Measurements from ENCODE around the gene FAM8A1.
"Not testable (repeated sequence)": the region's sequence is repeated elsewhere in the genome, so short reads cannot be mapped to it uniquely, and the experiment has no call there.

DNA sequence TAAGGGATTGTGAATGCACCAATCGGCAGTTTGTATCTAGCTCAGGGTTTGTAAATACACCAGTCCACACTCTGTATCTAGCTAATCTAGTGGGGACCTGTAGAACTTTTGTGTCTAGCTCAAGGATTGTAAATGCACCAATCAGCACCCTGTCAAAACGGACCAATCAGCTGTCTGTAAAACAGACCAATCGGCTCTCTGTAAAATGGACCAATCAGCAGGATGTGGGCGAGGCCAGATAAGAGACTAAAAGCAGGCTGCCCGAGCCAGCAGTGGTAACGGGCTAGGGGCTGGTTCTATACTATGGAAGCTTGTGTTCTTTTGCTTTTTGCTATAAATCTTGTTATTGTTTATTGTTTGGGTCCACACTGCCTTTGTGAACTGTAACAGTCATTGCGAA, 18.8 kb upstream of the FAM8A1 start:
- not testable (repeated sequence) for TF ChIP-seq ZNF749 (CRISPR knock-in tag; IDR thresholded peaks at IDR 0.05; ENCODE audit: borderline replicate concordance); IKZF1 (IDR thresholded peaks at IDR 0.05)
- TF ChIP-seq, protein P1, sequence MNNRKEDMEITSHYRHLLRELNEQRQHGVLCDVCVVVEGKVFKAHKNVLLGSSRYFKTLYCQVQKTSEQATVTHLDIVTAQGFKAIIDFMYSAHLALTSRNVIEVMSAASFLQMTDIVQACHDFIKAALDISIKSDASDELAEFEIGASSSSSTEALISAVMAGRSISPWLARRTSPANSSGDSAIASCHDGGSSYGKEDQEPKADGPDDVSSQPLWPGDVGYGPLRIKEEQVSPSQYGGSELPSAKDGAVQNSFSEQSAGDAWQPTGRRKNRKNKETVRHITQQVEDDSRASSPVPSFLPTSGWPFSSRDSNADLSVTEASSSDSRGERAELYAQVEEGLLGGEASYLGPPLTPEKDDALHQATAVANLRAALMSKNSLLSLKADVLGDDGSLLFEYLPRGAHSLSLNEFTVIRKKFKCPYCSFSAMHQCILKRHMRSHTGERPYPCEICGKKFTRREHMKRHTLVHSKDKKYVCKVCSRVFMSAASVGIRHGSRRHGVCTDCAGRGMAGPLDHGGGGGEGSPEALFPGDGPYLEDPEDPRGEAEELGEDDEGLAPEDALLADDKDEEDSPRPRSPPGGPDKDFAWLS (CRISPR knock-in tag; IDR thresholded peaks at IDR 0.05; ENCODE audit: borderline replicate concordance): not testable (repeated sequence)
- TF ChIP-seq, protein P2, sequence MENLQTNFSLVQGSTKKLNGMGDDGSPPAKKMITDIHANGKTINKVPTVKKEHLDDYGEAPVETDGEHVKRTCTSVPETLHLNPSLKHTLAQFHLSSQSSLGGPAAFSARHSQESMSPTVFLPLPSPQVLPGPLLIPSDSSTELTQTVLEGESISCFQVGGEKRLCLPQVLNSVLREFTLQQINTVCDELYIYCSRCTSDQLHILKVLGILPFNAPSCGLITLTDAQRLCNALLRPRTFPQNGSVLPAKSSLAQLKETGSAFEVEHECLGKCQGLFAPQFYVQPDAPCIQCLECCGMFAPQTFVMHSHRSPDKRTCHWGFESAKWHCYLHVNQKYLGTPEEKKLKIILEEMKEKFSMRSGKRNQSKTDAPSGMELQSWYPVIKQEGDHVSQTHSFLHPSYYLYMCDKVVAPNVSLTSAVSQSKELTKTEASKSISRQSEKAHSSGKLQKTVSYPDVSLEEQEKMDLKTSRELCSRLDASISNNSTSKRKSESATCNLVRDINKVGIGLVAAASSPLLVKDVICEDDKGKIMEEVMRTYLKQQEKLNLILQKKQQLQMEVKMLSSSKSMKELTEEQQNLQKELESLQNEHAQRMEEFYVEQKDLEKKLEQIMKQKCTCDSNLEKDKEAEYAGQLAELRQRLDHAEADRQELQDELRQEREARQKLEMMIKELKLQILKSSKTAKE (CRISPR knock-in tag; IDR thresholded peaks at IDR 0.05; ENCODE audit: borderline replicate concordance): not testable (repeated sequence)
